HUES6 (cell line): ENCODE measurements around the gene RSPO3.
"Not testable (repeated sequence)": the region's sequence is repeated elsewhere in the genome, so short reads cannot be mapped to it uniquely, and the experiment has no call there.

Experiments used
- H3K27ac ChIP-seq: 2 replicates; pipeline ENCODE4 v1.7.0; 2013; ENCODE audit warnings: low read depth, mild to moderate bottlenecking, low read length, inconsistent platforms
- H3K27me3 ChIP-seq: 2 replicates; pipeline ENCODE4 v1.6.1; 2013; ENCODE audit warnings: low read length; ENCODE audit not compliant: control insufficient read depth, insufficient read depth
- H3K36me3 ChIP-seq: 2 replicates; pipeline ENCODE4 v1.6.1; 2013; ENCODE audit warnings: low read length; ENCODE audit not compliant: control insufficient read depth, insufficient read depth
- H3K4me1 ChIP-seq: 2 replicates; pipeline ENCODE4 v1.6.1; 2013; ENCODE audit warnings: low read length; ENCODE audit not compliant: control insufficient read depth, insufficient read depth
- H3K4me3 ChIP-seq: 2 replicates; pipeline ENCODE4 v1.5.1; 2013; ENCODE audit warnings: low read depth, low read length
- H3K9ac ChIP-seq: one replicate; pipeline ENCODE4 v1.6.1; 2013; ENCODE audit warnings: mild to moderate bottlenecking, low read length
- H3K9me3 ChIP-seq: 2 replicates; pipeline ENCODE4 v1.6.1; 2013; ENCODE audit warnings: low read depth, low read length; ENCODE audit not compliant: control insufficient read depth, insufficient read depth

The RSPO3 gene

DNA sequence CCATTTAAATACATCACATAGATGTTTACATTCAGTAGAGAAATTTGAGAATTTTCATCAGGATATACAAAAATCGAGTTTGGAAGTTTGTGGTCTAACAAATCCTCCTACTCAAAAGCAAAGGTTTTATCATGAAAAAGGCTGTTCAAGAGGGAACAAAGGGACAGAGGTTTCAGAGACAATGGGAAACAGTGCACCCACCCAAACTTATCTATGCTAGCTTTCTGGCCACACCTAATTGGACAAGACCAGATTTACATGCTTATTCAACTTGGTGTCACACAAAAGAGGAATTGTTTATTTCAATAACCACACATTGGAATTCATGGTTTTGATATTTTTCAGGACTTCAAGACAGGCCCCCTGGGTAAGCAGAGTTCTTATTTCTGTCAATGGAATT, 28.4 kb upstream of the RSPO3 start:
- Histone ChIP-seq H3K36me3 (no peaks in the 10 kb centered on the region), H3K9me3 (no peaks in the 10 kb centered on the region), H3K4me3 (no peak overlapping the region), H3K27me3 (no peaks in the 10 kb centered on the region), H3K9ac (no peak overlapping the region), H3K27ac (no peak overlapping the region), H3K4me1 (peaks cover 6% of the 10 kb centered on the region)

DNA sequence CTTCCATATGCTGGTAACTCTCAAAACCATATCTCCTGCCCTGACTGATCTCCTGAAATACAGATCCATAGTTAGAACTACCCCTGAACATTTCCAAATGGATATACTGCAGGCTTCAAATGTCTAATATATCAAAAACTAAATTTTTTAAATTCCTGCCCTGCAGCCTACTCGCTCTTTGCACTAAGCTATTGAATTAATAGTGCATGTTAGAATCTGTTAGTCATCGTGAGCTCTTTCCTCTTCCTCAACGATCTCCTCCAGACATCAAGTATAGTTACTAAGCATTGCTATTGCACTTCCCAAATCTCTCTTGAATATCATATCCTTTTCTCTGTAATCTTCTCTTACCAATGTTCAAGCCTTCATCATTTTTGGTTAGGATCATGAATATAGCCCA, 26.0 kb upstream of the RSPO3 start:
- Histone ChIP-seq H3K36me3 (no peaks in the 10 kb centered on the region), H3K4me1 (peaks cover 6% of the 10 kb centered on the region), H3K27ac (no peak overlapping the region), H3K9ac (no peak overlapping the region), H3K9me3 (no peaks in the 10 kb centered on the region), H3K27me3 (no peaks in the 10 kb centered on the region), H3K4me3 (no peak overlapping the region)

- no peaks in the 10 kb centered on the region for H3K27me3 ChIP-seq
- H3K4me1 ChIP-seq = peaks cover 4% of the 10 kb centered on the region
- H3K9ac ChIP-seq = no peak overlapping the region
- no peaks in the 10 kb centered on the region for H3K9me3 ChIP-seq
- no peaks in the 10 kb centered on the region for H3K36me3 ChIP-seq
- no peak overlapping the region for H3K4me3 ChIP-seq
- H3K27ac ChIP-seq = no peak overlapping the region
Measured at GRCh38 chr6:127094791-127095190, 23.7 kb upstream of the RSPO3 start.

- no peaks in the 10 kb centered on the region for H3K4me1 ChIP-seq
- no peaks in the 10 kb centered on the region for H3K36me3 ChIP-seq
- no peaks in the 10 kb centered on the region for H3K27me3 ChIP-seq
- H3K4me3 ChIP-seq = no peak overlapping the region
- H3K9ac ChIP-seq = no peak overlapping the region
- H3K27ac ChIP-seq = no peak overlapping the region
- no peaks in the 10 kb centered on the region for H3K9me3 ChIP-seq
Measured at GRCh38 chr6:127096167-127096566, 22.3 kb upstream of the RSPO3 start.

GRCh38 chr6:127097442-127097841, 21.0 kb upstream of the RSPO3 start:
- H3K27me3 ChIP-seq, H3K4me3 ChIP-seq, H3K4me1 ChIP-seq, H3K9ac ChIP-seq, H3K36me3 ChIP-seq, H3K27ac ChIP-seq, H3K9me3 ChIP-seq: not testable (repeated sequence)

DNA sequence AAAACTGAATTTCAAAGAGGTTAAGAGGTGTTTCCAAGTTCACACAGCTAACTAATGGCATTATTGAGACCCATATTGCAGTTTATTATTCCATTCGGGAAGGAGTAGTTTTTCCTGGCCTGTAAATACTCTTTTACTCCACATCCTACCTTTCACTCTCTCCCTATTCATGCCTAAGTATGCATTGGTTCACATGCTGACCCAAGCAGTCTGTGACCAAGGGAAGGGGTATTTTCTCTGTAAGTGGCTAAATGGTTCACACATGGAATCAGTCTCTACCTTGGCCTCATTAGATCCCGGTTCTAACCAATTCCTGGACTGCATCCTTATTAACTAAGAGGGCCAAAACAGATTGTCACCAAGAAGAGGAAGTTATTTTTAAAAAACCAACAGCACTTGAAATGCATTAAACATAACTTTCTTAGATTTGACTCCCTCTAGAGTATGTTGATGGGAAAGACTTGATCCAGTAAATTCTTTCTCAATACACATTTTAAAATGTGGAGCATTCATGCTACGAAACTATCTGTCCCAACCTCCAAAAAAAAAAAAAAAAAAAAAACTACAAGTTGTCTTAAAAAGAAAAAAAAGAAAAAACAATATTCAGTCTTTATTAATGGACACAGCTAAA, 17.8 kb upstream of the RSPO3 start:
- H3K36me3 ChIP-seq = no peaks in the 10 kb centered on the region
- no peak overlapping the region for H3K27ac ChIP-seq
- no peaks in the 10 kb centered on the region for H3K27me3 ChIP-seq
- H3K4me3 ChIP-seq = no peak overlapping the region
- peaks cover 11% of the 10 kb centered on the region; the same call in 1 of the 2 replicates for H3K4me1 ChIP-seq
- no peaks in the 10 kb centered on the region for H3K9me3 ChIP-seq
- no peak overlapping the region for H3K9ac ChIP-seq

- Histone ChIP-seq H3K9ac (no peak overlapping the region), H3K9me3 (no peaks in the 10 kb centered on the region), H3K27me3 (no peaks in the 10 kb centered on the region), H3K27ac (no peak overlapping the region), H3K4me3 (no peak overlapping the region), H3K36me3 (no peaks in the 10 kb centered on the region), H3K4me1 (peaks cover 11% of the 10 kb centered on the region; the same call in 1 of the 2 replicates)
Measured at GRCh38 chr6:127102299-127102698, 16.2 kb upstream of the RSPO3 start.

DNA sequence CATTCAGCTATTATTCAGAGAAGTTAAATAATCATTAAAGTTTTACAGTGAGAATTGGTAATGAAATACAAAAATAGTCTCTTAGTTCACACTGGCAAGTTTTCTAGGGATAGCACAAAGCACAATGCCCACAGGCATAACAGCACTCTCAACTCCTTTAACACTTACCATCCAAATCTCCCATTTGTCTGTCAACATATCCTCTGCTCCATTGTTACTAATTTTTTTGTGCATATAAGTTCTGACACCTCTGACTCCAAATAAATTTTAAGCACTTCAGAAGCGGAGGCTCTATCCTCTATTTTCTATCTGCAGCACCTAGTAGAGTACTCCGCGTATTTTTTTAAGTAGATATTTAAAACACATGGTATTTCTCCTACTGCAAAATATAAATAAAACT, 15.6 kb upstream of the RSPO3 start:
- H3K4me3 ChIP-seq = no peak overlapping the region
- H3K4me1 ChIP-seq = peaks cover 11% of the 10 kb centered on the region; the same call in 1 of the 2 replicates
- no peaks in the 10 kb centered on the region for H3K27me3 ChIP-seq
- no peaks in the 10 kb centered on the region for H3K9me3 ChIP-seq
- no peaks in the 10 kb centered on the region for H3K36me3 ChIP-seq
- no peak overlapping the region for H3K9ac ChIP-seq
- no peak overlapping the region for H3K27ac ChIP-seq

- H3K4me1 ChIP-seq = peaks cover 11% of the 10 kb centered on the region; the same call in 1 of the 2 replicates
- no peaks in the 10 kb centered on the region for H3K36me3 ChIP-seq
- no peaks in the 10 kb centered on the region for H3K27me3 ChIP-seq
- H3K27ac ChIP-seq = no peak overlapping the region
- H3K9ac ChIP-seq = no peak overlapping the region
- no peak overlapping the region for H3K4me3 ChIP-seq
- H3K9me3 ChIP-seq = no peaks in the 10 kb centered on the region
Measured at GRCh38 chr6:127103482-127103881, 15.0 kb upstream of the RSPO3 start.

DNA sequence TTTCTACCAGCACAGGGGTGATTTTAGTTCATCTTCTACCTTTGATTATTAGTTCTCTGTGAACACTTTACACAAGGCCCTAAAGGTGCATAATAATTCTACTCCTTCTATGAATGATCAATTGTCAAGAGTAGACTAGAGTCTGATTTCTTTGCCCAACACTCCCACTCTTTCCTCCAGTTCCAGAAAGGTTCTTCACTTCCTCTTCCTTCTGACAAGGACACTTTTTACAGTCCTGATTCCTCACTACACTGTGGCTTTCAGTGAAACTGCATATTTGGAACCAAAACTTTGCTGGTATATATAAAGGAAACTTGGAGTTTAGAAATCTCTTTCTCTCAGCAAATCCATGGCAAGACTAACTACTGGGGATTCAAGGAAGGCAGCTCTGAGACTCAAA, 10.6 kb upstream of the RSPO3 start:
- no peak overlapping the region for H3K27ac ChIP-seq
- H3K9ac ChIP-seq = no peak overlapping the region
- H3K27me3 ChIP-seq = no peaks in the 10 kb centered on the region
- peaks cover 6% of the 10 kb centered on the region; the same call in 1 of the 2 replicates for H3K4me1 ChIP-seq
- no peaks in the 10 kb centered on the region for H3K9me3 ChIP-seq
- no peaks in the 10 kb centered on the region for H3K36me3 ChIP-seq
- no peak overlapping the region for H3K4me3 ChIP-seq

GRCh38 chr6:127110712-127111111, 7.8 kb upstream of the RSPO3 start:
- Histone ChIP-seq H3K9ac (no peak overlapping the region), H3K27ac (no peak overlapping the region), H3K4me1 (peaks cover under 1% of the 10 kb centered on the region; the same call in 1 of the 2 replicates), H3K36me3 (no peaks in the 10 kb centered on the region), H3K9me3 (no peaks in the 10 kb centered on the region), H3K27me3 (peaks cover 12% of the 10 kb centered on the region), H3K4me3 (no peak overlapping the region)
